Osteocyte (in vitro differentiated cells): ENCODE measurements around the gene DTX1. TPM values are rescaled to one million over a fixed set of nuclear protein-coding genes. Genes with fewer than 3 reads are reported as not detected.

Source experiments
- DNase-seq: peaks from one replicate; pipeline ENCODE4 v3.0.0; 2021; ENCODE audit warnings: mixed read lengths; ENCODE audit not compliant: unreplicated experiment; ENCODE audit errors: extremely low spot score
- H3K27ac Mint-ChIP-seq: one replicate; pipeline ENCODE4 v1.8.0; 2021; ENCODE audit warnings: mild to moderate bottlenecking, mixed read lengths; ENCODE audit not compliant: unreplicated experiment
- H3K27me3 Mint-ChIP-seq: one replicate; pipeline ENCODE4 v1.8.0; 2021; ENCODE audit warnings: mixed read lengths; ENCODE audit not compliant: unreplicated experiment
- H3K36me3 Mint-ChIP-seq: one replicate; pipeline ENCODE4 v1.8.0; 2021; ENCODE audit warnings: mixed read lengths; ENCODE audit not compliant: unreplicated experiment
- H3K4me1 Mint-ChIP-seq: one replicate; pipeline ENCODE4 v1.8.0; 2021; ENCODE audit warnings: mixed read lengths; ENCODE audit not compliant: unreplicated experiment
- H3K4me3 Mint-ChIP-seq: one replicate; pipeline ENCODE4 v1.8.0; 2021; ENCODE audit warnings: mild to moderate bottlenecking, moderate library complexity, mixed read lengths; ENCODE audit not compliant: unreplicated experiment
- H3K9me3 Mint-ChIP-seq: one replicate; pipeline ENCODE4 v1.8.0; 2021; ENCODE audit warnings: mixed read lengths; ENCODE audit not compliant: unreplicated experiment
- CTCF ChIP-seq: fragments of 200-600 bp; sonication (generic); IDR thresholded peaks from 2 replicates; pipeline ENCODE4 v1.5.0; 2021; ENCODE audit warnings: antibody characterized with exemption, mild to moderate bottlenecking, moderate library complexity
- total RNA-seq: library from RNA; stranded (reverse); gene quantifications from 2 replicates; pipeline ENCODE4 v1.2.1, GENCODE V29; 2021

Gene DTX1
- total RNA-seq, 1 donor from 2014 or later, result not detected

- Mint-ChIP-seq H3K4me3 (no peak overlapping the region), H3K27me3 (peaks cover 13% of the 10 kb centered on the region), H3K36me3 (no peaks in the 10 kb centered on the region), H3K27ac (no peak overlapping the region), H3K4me1 (peaks cover 1% of the 10 kb centered on the region), H3K9me3 (no peaks in the 10 kb centered on the region)
- DNase-seq, result no peak
- no peak for TF ChIP-seq CTCF
Measured at GRCh38 chr12:113067987-113068935, 11.7 kb downstream of the DTX1 start.

GRCh38 chr12:113069149-113069548, 12.6 kb downstream of the DTX1 start:
- H3K27ac Mint-ChIP-seq, result no peak overlapping the region
- H3K27me3 Mint-ChIP-seq, result peaks cover 16% of the 10 kb centered on the region
- no peaks in the 10 kb centered on the region for H3K36me3 Mint-ChIP-seq
- H3K4me1 Mint-ChIP-seq, result peaks cover 1% of the 10 kb centered on the region
- no peak for TF ChIP-seq CTCF
- no peak overlapping the region for H3K4me3 Mint-ChIP-seq
- no peaks in the 10 kb centered on the region for H3K9me3 Mint-ChIP-seq
- no peak for DNase-seq

- no peaks in the 10 kb centered on the region for H3K36me3 Mint-ChIP-seq
- no peak for TF ChIP-seq CTCF
- no peaks in the 10 kb centered on the region for H3K9me3 Mint-ChIP-seq
- DNase-seq, result no peak
- no peak overlapping the region for H3K27ac Mint-ChIP-seq
- H3K4me1 Mint-ChIP-seq, result peaks cover 1% of the 10 kb centered on the region
- H3K27me3 Mint-ChIP-seq, result peaks cover 16% of the 10 kb centered on the region
- no peak overlapping the region for H3K4me3 Mint-ChIP-seq
Measured at GRCh38 chr12:113069751-113070116, 13.2 kb downstream of the DTX1 start.

GRCh38 chr12:113070117-113070906, 13.8 kb downstream of the DTX1 start:
- Mint-ChIP-seq H3K9me3 (no peaks in the 10 kb centered on the region), H3K4me1 (peaks cover 1% of the 10 kb centered on the region), H3K27me3 (peaks cover 18% of the 10 kb centered on the region), H3K4me3 (no peak overlapping the region), H3K27ac (no peak overlapping the region), H3K36me3 (no peaks in the 10 kb centered on the region)
- no peak for DNase-seq
- no peak for TF ChIP-seq CTCF
